GM18520 (cell line): Measurements from ENCODE around the gene MYPOP.
"Not testable (repeated sequence)": the region's sequence is repeated elsewhere in the genome, so short reads cannot be mapped to it uniquely, and the experiment has no call there.

Experiments used
- ATAC-seq: cut with Tn5 transposase; IDR thresholded peaks from one replicate; pipeline ENCODE4 v1.9.1; 2021; ENCODE audit not compliant: unreplicated experiment

Gene MYPOP

DNA sequence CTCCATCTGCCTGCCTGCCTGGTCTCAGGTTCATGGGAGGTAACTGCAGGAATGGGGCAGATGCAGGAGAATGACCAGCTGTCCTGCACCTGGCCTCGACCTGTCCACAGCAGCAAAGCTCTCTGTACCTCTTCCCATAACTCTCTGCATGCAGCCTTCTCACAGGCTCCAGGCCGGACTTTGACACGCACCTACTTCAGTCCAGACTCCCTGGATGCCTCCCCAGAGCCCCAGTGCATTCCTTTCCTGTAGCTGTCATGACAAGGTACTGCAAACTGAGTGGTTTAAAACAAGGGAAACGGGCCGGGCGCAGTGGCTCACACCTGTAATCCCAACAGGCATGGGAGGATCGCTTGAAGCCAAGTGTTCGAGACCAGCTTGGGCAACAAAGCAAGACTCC is 8.9 kb upstream of the MYPOP start:
- ATAC-seq, result no peak

DNA sequence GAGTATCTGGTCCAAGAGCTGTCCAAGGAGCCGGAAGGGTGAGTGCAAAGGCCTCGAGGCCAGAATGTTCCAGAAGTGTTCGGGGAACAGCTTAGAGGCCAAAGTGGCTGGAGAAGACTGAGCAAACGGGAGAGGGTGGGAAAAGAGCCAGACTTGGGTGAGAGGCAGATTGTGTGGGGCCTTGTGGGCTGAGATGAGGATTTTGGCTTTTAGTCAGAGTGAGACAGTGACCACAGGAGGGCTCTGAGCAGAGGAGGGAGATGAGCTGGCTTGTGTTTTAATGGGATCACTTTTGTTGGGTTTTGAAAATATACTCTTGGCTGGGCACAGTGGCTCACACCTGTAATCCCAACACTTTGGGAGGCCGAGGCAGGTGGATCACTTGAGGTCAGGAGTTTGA is 6.5 kb upstream of the MYPOP start:
- ATAC-seq, result no peak

DNA sequence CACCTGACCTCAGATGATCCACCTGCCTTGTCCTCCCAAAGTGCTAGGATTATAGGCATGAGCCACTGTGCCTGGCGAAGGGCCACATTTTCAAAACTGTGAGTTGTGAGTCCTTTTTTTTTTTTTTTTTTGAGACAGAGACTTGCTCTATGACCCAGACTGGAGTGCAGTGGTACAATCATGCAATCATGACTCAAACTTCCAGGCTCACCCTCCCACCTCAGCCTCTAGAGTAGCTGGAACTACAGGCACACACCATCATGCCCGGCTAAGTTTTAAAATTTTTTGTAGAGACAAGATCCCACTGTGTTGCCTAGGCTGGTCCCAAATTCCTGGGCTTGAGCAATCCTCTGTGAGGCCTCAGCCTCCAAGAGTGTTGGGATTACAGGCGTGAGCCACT is 3.8 kb upstream of the MYPOP start:
- ATAC-seq, result no peak

DNA sequence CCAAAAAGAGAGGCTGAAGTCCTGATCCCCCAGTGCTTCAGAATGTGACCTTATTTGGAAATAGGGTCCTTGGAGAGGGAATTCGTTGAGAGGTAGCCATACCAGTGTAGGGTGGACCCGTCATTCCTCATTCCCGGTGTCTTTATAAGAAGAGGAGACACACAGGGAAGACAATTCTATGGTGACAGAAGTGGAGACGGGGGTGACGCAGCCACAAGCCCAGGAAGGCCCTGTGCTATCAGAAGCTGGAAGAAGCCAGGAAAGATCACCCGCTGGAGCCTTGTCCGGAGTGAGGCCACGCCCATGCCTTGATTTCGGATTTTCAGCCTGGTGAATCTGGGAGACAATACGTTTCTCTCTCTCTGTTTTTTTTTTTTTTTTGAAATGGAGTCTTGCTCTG is 2.6 kb upstream of the MYPOP start:
- no peak for ATAC-seq

DNA sequence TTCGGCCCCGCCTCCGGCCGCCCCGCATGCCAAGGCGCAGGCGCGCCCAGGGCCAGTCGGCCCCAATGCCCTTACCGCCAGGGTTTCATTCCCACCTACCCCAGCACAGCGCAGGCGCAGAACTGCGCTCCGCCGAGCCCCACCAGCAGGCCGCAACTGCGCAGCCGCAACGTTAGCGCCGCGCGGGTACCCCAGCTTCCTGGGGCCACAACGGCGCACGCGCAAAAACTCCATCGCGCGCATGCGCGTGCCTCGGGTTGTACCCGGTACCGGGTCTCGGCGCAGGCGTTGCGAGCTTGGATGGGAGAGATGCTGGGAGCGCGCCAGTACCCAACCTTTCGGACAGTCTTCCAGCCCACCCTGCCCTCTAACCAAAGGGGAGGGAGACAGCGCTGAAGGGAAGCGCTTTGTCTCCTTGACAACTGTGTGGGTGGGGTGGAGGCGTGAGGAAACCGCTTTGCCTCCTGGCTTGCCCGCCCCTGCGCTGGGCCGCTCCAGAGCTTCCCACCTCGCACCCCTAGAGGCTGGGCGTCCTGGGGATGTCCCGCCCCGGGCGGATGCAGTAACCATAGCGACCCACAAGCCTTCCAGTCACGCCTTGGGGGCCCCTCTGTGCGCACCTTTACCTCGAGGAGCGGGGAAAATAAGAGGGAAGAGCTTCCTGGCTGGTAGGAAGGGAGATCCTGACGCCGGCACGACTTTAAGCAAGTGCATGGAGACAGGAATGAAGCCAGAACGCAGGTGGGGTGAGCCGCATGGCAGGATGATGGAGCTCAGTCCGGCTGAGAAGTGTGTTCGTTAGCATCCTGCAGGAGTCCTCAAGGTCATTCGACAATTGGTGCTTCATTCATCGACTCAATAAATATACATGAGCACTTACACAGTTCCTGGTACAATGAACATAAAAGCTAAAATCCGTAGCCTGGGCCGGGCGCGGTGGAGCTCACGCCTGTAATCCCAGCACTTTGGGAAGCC is 525 bp upstream of the MYPOP start:
- ATAC-seq, result peak; percentile 90

DNA sequence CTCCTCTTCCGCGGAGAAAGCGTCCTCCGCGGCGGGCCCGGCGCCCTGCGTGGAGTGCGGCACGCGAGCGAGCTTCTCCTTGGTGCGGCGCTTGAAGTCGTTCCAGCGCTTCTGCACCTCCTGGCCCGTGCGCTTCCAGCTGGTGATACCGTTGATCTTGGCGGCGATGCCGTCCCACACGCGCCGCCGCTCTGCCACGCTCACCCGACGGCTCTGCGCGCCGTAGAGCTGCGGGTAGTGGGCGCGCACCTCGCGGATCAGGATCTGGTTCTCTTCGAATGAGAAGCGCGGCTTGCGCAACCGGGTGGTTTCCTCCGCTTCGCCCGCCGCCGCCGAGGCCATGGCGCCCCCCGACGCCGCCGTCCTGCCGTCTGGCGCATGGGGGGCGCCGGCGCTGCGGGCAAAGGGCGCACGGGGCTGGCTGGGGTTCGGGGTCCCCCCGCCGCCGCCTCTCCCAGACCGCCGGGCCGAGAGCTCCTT is 941 bp downstream of the MYPOP start:
- ATAC-seq, result no peak

DNA sequence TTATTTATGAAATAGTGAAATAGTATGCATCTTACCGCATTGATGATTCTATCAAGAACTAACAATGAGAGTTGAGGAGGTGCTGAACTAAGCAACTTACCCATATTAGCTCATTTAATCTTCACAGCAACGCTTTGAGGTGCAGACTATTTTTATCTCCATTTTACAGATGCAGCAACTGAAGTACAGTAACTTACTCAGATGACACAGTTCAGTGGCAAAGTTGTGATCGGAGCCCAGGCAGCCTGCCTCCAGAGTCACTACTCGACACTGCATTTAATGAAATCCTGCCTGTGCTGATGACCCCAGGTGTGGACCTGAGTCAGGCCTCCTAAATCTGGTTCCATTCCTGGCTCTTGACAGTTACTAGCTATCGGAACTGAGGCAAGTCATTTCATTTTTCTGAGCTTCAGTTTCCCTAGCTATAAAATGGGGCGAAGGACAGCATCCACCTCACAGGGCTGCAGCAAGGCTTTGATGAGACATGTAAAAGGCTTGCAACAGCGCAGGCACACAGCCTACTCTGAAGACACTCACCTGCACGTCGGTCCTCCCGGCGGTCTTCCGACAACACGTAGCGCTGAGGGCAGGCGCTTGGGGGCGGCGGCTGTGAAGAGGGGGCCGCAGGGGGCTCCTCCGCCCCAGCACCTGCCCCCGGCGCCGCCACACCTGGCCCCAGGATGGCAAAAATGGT is 1.5 kb downstream of the MYPOP start:
- ATAC-seq, result no peak

DNA sequence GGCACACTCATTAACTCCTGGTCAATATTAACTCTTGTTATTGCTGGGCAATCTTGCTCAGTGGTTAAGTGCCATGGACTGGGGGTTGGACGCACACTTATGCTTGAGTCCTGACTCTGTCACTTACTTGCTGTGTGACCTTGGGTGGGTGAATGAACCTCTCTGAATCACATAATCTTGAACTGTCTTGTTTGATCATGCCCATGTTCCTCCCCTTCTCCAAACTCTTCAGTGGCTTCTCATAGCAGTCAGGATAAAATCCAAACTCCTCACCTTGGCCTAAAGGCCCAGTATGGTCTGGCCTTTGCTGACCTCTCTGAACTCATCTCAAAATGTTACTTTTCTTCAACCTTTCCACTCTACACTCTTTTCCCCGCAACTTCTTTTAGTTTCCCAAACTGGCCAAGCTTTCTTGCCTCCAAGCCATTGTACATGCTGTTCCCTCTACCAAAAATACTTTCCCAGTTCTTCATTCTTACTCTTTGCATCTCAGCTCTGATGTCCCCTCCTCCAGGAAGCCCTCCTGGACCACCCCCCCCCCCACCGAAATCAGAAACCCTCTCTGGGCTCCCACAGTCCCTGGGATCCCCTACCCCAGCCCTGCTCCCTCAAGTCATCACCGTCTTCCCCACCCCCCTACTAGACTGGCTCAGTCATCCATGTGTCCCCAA is 2.4 kb downstream of the MYPOP start:
- ATAC-seq, result no peak

DNA sequence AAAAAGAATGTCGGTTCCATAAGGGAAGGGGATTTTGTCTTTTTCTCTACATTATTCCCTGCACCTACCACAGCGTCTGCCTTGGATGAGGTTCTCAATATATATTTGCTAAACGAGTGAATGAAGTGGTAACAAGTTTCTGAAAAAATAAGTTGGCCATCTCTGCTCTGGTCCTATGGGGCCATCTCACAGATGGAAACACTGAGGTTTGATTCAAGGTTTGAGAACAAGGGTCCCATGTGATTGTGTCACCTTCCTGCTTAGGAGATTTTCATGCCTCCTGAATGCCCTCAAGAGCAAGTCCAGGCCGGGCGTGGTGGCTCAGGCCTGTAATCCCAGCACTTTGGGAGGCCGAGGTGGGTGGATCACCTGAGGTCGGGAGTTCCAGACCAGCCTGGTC is 3.2 kb downstream of the MYPOP start:
- no peak for ATAC-seq

DNA sequence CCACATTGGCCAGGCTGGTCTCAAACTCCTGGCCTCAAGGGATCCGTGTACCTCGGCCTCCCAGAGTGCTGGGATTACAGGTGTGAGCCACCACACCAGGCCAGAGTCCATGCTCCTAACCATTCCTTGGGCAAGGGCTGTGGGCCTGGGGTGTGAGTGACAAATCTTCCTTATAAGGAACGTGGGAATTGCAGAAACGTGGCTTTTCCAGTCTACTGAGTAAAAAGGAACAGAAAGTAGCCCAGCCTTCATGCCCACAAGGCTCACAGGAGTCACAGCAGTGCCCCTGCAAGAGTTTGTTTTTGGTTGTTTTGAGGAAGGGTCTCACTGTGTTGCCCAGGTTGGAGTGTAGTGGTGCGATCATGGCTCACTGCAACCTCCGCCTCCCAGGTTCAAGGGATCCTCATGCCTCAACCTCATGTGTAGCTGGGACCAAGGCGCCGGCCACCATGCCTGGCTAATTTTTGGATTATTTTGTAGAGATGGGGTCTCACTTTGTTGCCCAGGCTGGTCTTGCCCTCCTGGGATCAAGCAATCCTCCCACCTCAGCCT is 5.1 kb downstream of the MYPOP start:
- ATAC-seq, result no peak

DNA sequence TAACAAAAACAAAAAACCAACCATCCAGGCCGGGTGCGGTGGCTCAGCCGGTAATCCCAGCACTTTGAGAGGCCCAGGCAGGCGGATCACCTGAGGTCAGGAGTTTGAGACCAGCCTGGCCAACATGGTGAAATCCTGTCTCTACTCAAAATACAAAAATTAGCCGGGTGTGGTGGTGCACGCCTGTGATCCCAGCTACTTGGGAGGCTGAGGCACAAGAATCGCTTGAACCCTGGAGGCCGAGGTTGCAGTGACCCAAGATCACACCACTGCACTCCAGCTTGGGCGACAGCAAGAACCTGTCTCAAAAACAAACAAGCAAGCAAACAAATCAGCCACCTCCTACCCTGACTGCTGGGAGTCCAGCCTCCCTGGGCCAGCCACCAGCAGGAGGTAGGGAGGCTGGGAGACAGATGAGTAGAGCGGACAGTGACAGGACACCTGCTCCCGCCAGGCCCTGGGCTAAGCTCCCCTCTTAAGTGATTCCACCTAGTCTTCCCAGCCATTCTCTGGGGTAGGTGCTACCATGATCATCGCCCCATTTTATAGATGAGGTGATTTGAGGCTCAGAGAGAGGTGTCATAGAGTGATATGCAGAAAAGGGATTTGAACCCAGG is 6.3 kb downstream of the MYPOP start:
- not testable (repeated sequence) for ATAC-seq

DNA sequence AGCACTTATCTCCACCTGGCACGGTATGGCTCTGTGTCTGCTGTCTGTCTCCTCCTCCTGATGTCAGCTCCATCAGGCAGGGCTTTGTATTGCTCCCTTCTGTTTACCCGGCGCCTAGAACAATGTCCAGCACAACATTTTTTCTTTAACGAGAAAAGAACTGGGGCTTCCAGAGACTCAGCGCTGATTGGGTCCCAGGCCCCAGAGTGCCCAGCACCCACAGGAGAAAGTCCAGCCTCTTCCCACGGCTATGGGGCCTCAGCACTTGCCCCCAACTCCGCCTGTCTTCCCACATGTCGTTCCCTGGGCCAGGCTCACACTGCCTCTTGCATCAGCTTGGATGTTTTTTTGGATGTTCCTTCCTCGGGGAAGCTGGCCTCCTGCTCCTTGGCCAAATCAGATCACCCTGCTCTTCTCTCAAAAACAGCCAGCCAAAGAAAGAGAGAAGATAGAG is 6.9 kb downstream of the MYPOP start:
- no peak for ATAC-seq

DNA sequence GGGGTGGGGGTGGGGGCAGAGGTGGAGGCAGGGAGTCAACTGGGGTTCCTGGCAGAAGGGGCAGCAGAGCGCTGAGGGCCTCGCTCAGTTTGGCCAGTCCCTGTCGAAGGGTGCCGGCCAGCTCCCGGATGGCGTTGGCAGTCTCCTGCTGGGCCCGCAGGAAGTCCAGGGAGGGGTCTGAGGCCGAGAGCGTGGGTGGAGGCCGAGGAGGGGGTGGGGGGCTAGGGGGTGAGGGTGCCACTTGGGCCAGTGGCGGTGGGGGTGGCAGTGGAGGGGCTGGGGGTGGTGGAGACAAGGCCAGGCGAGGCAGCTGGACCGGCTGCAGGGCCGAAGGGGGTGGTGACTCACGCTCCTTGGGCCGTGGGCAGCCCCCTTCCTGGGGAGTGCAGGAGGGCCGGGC is 11.5 kb downstream of the MYPOP start:
- no peak for ATAC-seq

DNA sequence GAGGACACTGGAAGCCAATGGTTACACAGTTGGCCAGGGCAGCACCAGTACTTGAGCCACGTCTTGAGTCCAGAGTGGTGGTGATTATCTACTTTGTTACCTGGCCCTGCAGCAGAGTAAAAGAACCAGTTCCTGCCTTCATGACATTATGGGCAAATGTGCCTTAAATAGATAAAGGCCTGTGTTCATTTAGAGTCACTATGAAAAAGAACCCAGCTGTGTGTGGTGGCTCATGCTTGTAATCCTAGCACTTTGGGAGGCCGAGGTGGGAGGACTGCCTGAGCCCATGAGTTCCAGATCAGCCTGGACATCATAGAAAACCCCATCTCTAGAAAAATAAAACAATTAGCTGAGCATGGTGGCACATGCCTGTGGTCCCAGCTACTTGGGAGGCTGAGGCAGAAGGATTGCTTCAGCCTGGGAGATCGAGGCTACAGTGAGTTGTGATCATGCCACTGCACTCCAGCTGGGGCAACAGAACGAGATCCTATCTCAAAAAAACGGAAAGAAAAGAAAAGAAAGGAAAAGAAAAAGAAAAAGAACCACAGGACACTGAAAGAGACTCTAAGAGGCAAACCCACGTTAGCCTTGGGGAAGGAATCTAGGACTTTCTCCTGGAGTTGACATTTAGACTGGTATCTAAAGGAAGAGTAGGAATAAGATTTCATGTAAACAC is 13.1 kb downstream of the MYPOP start:
- ATAC-seq, result no peak

DNA sequence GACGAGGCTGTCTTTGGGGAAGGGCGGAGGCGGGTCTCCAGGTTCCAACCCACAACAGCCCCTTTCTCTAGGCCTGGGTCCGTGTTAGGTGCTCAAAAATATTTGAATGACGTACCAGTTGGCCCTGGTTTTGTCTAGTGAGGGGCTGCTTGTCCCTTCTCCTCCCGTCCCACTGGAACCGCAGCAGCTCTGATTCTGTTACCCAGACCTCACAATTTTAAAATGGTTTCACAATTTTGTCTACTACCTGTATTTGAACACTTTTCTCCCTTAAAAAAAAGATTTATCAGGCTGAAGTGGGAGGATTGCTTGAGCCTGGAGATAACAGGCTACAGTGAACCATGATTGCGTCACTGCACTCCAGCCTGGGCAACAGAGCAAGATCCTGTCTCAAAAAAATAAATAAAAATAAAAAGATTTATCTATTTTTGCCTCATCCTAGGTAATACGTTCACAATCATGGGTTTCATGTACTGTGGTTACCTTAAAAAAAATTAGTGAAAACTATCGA is 15.2 kb downstream of the MYPOP start:
- ATAC-seq, result no peak

DNA sequence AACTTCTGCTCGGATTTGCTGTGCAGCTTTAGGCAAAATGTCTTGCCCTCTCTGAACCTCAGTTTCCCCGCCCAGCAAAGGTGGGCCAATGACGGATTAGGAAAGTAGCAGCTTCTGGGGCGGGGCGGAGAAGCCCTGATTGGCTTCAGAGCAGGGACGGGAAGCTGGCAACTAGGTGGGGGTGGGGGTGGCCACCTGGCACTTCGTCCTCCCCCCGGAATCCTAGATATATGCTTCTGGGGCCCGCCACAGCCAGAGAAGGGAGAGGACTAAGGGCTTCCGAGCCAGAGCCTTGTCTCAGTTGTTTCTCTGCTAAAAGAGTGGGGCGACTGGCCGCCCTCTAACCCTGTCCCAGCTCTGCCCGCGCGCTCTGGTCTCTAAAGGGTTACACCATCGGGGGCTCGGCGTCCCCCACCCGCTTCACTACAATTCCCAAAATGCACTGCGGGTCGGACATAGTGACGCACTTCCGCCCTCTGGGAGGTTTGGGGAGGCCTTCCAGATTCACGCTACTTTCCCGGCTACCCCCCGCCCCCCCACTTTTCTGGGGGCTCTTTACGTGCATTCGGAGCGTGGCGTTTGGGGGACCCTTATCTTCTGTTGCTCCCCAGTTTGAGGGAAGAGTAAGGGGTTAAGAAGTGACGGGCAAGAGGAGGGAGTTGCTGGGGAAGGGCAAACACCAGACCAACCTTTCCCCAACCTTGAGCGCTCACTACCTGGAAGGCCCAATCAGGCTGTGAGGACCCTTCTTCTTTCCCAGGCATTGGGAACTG is 15.8 kb downstream of the MYPOP start:
- peak; percentile 28 for ATAC-seq

DNA sequence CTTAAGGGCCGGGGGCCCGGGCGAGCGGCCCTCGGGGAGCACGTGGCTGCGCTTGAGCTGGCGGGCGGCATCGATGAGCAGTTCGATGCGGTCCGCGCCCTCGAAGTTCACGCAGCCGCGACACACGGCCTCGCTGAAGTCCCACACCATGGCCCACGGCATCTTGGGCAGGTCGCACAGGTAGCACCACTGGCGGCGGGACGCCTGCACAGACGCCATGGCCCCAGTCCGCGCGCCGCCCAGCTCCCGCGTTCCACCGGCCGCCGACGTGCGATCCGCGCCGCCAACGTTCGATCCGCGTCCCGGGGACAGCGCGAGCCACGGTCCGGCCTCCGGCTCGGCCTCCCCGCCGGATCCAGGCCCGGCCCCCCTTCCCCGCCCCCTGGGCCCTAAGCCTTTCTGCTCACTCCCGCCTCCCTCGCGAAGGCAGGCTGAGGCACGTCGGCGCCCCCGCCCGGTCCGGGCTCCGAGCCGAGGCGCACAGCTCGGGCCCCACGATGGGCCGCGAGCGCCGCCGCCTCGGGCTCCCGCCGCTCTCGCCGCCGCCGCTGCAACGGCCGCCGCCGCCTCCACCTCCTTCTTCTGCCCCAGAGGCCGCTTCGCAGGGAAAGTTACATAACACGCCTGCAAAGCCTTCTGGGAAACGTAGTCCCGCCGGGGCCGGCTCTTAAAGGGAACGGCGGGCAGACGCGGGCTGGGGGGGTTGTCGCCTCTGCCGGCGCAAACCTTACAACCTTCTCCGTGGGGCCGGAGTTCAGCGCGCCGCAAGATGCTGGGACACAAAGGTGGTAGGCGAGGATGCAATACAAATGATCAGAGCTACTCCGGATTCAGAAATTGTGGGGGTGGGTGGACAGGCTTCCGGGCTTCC is 16.6 kb downstream of the MYPOP start, which contains the start of gene IRF2BP1:
Gene IRF2BP1, minus strand, starts transcription at position 586 of the 871 bp plus-strand sequence. Its CDS starts 367 bp downstream, at position 219.
- peak; percentile 31 for ATAC-seq
